Panc1 (cell line): ENCODE results near the gene RNF121.

Source experiments
- CTCF ChIP-seq: fragments of 450-650 bp; IDR thresholded peaks from 2 replicates; pipeline ENCODE4 v1.5.1; 2017; ENCODE audit warnings: mild to moderate bottlenecking
- REST ChIP-seq, 2 experiments: IDR thresholded peaks; 2 replicates each; pipeline ENCODE4 v1.6.1; 2011 to 2012; ENCODE audit warnings: low read depth in 2 of 2, control low read depth in 1 of 2, low read length in 1 of 2, mild to moderate bottlenecking in 1 of 2, moderate library complexity in 1 of 2; ENCODE audit not compliant: insufficient read depth in 1 of 2
- SIN3A ChIP-seq: IDR thresholded peaks from 2 replicates; pipeline ENCODE4 v1.6.1; 2012; ENCODE audit warnings: low read depth, mild to moderate bottlenecking, low read length, moderate library complexity, borderline replicate concordance; ENCODE audit not compliant: insufficient read depth

GRCh38 chr11:71971680-71972079 lies 42.8 kb downstream of the RNF121 start:
- TF ChIP-seq CTCF: no peak
- no peak for TF ChIP-seq SIN3A
- no peak for TF ChIP-seq REST (IDR thresholded peaks at IDR 0.05; ENCODE audit: insufficient read depth in 1 of 2, low read depth in 2 of 2, low read length in 1 of 2)
